Tibial nerve (tissue), 4 donors: Measurements from ENCODE around the gene SLC2A6. TPM values are rescaled to one million over a fixed set of nuclear protein-coding genes. Genes with fewer than 3 reads are reported as not detected.

Source experiments
- DNase-seq, 2 donors: peaks; one replicate each; pipeline ENCODE4 v3.0.0-alpha.2; 2019; ENCODE audit warnings: low spot score in 2 of 2
- H3K27ac ChIP-seq, 4 donors: fragments of 200-600 bp; sonication (generic) in 3 of 4; one replicate each; pipeline ENCODE4 v1.5.1; 2017 to 2019; ENCODE audit warnings: mild to moderate bottlenecking in 1 of 4
- H3K27me3 ChIP-seq, 2 donors: fragments of 200-600 bp; sonication (generic) in 1 of 2; one replicate each; pipeline versions ENCODE4 v1.5.1 to v1.6.0; 2017 to 2019
- H3K36me3 ChIP-seq, 3 donors: fragments of 200-600 bp; sonication (generic); one replicate each; pipeline ENCODE4 v1.5.1; 2018 to 2019
- H3K4me1 ChIP-seq, 4 donors: fragments of 200-600 bp; sonication (generic) in 3 of 4; one replicate each; pipeline ENCODE4 v1.5.1; 2017 to 2019
- H3K4me3 ChIP-seq, 4 donors: fragments of 200-600 bp; sonication (generic) in 3 of 4; one replicate each; pipeline ENCODE4 v1.5.1; 2017 to 2019; ENCODE audit warnings: mild to moderate bottlenecking in 1 of 4, moderate library complexity in 1 of 4
- H3K9me3 ChIP-seq, 4 donors: fragments of 200-600 bp; sonication (generic) in 3 of 4; one replicate each; pipeline ENCODE4 v1.5.1; 2017 to 2019
- EP300 ChIP-seq, 2 donors: sonication (generic); formaldehyde crosslinking; IDR thresholded peaks; one replicate each; pipeline ENCODE4 v1.6.1; 2017; ENCODE audit warnings: antibody characterized with exemption in 2 of 2, mild to moderate bottlenecking in 1 of 2
- POLR2A ChIP-seq, 2 donors: fragments of 450-650 bp; IDR thresholded peaks; one replicate each; pipeline ENCODE4 v1.6.1; 2017; ENCODE audit warnings: antibody characterized with exemption in 2 of 2, mild to moderate bottlenecking in 2 of 2, moderate library complexity in 2 of 2
- WGBS, 2 donors: methylation state at CpG; one replicate each; pipeline ENCODE4 v1.1.5; 2018; 5-methylcytosine and 5-hydroxymethylcytosine counted together
- total RNA-seq, 4 donors: library from RNA; depleted of rRNA; stranded (reverse); fragments of >200 nt; gene quantifications; one replicate each; pipeline ENCODE4 v1.1.0, GENCODE V29; 2016
- TF ChIP-seq, protein P1 (sequence below), 5 experiments: fragments of 200-600 bp in 3 of 5; fragments of 450-650 bp in 2 of 5; sonication (generic) in 3 of 5; IDR thresholded peaks; one replicate each; pipeline ENCODE4 v1.5.1; 2016 to 2019; ENCODE audit warnings: antibody characterized with exemption in 5 of 5, mild to moderate bottlenecking in 3 of 5, moderate library complexity in 2 of 5

SLC2A6 gene
- total RNA-seq, 4 donors from 2014 or later: 2.1 to 6.3 (median 3.0) TPM

DNA sequence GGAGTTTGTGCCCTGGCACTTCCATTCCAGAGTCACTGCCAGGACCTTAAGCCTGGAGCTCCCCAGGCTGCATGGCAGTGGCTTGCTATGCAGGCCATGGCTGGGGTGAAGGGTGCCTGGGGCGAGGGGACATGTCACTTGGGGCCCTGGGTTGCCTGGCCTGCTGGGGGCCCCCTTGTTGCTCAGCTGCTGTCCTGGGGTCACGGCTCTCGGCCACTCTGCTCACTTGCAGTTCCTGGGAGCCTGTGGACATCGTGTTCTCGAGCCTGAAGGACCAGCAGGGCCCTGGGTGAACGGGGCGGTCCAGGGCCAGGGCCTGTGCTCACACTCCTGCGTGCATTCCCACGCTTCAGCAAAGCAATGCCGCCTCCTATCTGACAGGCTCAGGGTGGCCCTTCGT, 14.5 kb upstream of the SLC2A6 start:
- H3K4me3 ChIP-seq: no peak overlapping the region
- no peaks in the 10 kb centered on the region for H3K9me3 ChIP-seq
- H3K27me3 ChIP-seq: peaks cover 0 to 7% of the 10 kb centered on the region in 2 donors
- no peak for DNase-seq
- peaks cover 0 to 44% (median 11%) of the 10 kb centered on the region in 4 donors for H3K4me1 ChIP-seq
- H3K36me3 ChIP-seq: no peaks in the 10 kb centered on the region
- WGBS, 2 donors: 60 to 82% methylated on average over 1 to 8 of the region's 11 CpGs
- H3K27ac ChIP-seq: peak overlapping the region in 2 of 4 donors; percentile 70 to 76
- TF ChIP-seq, protein P1, sequence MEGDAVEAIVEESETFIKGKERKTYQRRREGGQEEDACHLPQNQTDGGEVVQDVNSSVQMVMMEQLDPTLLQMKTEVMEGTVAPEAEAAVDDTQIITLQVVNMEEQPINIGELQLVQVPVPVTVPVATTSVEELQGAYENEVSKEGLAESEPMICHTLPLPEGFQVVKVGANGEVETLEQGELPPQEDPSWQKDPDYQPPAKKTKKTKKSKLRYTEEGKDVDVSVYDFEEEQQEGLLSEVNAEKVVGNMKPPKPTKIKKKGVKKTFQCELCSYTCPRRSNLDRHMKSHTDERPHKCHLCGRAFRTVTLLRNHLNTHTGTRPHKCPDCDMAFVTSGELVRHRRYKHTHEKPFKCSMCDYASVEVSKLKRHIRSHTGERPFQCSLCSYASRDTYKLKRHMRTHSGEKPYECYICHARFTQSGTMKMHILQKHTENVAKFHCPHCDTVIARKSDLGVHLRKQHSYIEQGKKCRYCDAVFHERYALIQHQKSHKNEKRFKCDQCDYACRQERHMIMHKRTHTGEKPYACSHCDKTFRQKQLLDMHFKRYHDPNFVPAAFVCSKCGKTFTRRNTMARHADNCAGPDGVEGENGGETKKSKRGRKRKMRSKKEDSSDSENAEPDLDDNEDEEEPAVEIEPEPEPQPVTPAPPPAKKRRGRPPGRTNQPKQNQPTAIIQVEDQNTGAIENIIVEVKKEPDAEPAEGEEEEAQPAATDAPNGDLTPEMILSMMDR (IDR thresholded peaks at IDR 0.05): no peak
- TF ChIP-seq EP300 (IDR thresholded peaks at IDR 0.05): no peak
- TF ChIP-seq POLR2A (IDR thresholded peaks at IDR 0.05): no peak

DNA sequence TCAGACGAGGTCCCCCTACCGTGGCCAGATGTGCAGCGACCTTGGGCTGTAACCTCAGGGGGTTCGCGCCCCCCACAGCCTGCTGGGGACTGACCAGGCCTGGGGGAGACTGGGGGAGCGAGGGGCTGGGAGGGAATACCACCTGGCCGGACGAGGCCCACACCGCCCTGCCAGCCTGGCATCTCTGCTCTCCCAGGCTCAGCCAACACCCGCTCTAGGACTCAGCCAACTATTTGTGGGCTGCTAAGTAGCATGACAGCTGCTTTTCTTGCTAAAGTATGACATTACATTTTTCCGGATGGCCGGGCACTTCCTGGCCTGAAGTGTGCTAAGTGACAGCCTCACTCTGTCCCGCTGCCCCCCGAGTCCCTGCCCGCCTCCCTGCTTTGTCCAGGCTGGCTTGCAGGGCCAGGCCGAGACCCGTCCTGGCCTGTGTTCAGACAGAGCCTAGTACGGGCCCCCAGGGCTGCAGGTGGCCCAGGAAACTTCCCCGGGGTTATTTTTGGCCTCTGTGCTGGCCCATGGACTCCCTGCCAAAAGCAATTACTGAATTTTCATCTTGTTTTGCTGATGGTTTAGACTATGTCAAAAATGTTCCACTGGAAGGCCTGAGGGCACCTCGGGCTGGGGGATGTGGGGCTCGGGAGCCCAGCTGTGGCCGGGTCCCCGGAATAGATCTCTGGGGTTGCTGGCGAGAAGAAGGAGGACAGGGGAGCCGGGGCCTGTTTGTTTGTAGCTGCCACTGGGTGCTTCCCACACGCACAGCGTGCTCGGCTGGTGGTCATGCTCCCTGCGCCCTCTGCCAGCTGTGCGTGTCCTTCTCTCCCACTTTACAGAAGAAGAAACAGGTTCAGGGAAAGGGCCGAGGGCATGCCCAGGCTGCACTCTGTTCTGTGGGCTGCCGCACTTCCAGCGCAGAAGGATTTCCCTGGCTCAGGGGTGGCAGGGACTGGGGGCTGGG, 13.4 kb upstream of the SLC2A6 start:
- Histone ChIP-seq H3K4me3 (no peak overlapping the region), H3K27ac (peak overlapping the region in 3 of 4 donors; percentile 52 to 76 (median 70)), H3K36me3 (no peaks in the 10 kb centered on the region), H3K9me3 (no peaks in the 10 kb centered on the region), H3K27me3 (peaks cover 0 to 5% of the 10 kb centered on the region in 2 donors), H3K4me1 (peaks cover 0 to 50% (median 11%) of the 10 kb centered on the region in 4 donors)
- no peak for TF ChIP-seq EP300 (IDR thresholded peaks at IDR 0.05)
- TF ChIP-seq, protein P1 (IDR thresholded peaks at IDR 0.05): no peak
- TF ChIP-seq POLR2A (IDR thresholded peaks at IDR 0.05): no peak
- WGBS, 2 donors: 43 to 49% methylated on average over 28 to 30 of the region's 33 CpGs
- no peak for DNase-seq

DNA sequence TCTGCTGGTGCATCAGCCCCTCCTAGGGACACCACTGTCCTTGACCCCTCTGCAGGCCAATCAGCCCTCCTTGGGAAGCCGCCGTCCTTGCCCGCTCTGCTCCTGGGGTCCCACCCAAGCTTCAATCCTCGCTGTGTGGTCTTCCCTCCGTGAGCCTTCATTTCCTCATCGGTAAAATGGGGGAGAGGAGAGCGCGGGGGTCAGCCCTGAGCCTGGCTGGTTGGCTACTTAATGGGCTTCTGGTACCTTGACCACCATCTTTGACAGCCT, 12.7 kb upstream of the SLC2A6 start:
- Histone ChIP-seq H3K9me3 (no peaks in the 10 kb centered on the region), H3K27me3 (no peaks in the 10 kb centered on the region), H3K4me3 (no peak overlapping the region), H3K36me3 (no peaks in the 10 kb centered on the region), H3K4me1 (peaks cover 0 to 46% (median 11%) of the 10 kb centered on the region in 4 donors), H3K27ac (peak overlapping the region in 2 of 4 donors; percentile 70 to 76)
- 83 to 96% methylated on average over 8 of the region's 8 CpGs for WGBS, 2 donors
- TF ChIP-seq, protein P1 (IDR thresholded peaks at IDR 0.05): no peak
- TF ChIP-seq EP300 (IDR thresholded peaks at IDR 0.05) (no peak), POLR2A (IDR thresholded peaks at IDR 0.05) (no peak)
- no peak for DNase-seq

DNA sequence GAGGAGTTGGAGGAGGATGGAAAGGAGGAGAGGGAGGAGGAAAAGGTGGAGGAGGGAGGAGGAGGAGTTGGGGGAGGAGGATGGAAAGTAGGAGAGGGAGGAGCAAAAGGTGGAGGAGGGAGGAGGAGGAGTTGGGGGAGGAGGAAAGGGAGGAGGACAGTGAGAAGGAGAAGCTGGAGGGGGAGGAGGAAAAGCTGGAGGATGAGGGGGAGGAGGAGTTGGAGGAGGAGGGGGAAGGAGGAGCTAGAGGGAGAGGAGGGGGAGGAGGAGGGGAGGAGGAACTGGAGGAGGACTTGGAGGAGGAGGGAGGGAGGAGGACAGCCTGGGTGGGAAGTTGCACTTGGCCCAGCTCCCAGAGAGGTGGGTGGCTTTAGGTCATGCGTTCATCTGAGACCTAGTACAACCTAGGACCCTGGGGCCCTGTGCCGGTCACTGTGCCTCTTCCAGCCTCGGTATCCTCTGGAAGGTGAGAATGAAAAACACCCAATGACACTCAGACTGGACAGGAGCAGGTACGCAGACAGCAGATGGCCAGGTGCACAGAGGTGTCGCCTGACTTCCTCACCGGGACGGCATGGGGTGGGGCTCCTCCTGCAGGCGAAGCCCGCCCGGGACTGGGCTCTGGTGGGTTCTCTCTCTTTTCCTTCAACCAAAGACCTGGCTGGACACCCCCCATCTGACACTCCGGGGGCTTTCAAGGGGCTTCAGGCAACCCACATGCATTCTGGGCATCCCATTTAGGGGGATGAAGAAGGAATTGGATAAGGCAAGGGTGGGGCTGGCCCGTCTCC, 12.2 kb upstream of the SLC2A6 start:
- peak overlapping the region in 1 of 4 donors; percentile 76 for H3K27ac ChIP-seq
- WGBS, 2 donors: 70 to 77% methylated on average over 12 of the region's 12 CpGs

More for the DNA sequence above, 12.2 kb upstream of the SLC2A6 start:
- H3K36me3 ChIP-seq: no peaks in the 10 kb centered on the region
- no peak overlapping the region for H3K4me3 ChIP-seq
- peaks cover 0 to 46% (median 12%) of the 10 kb centered on the region in 4 donors for H3K4me1 ChIP-seq
- TF ChIP-seq POLR2A (IDR thresholded peaks at IDR 0.05) (no peak), EP300 (IDR thresholded peaks at IDR 0.05) (no peak)
- TF ChIP-seq, protein P1 (IDR thresholded peaks at IDR 0.05): no peak
- no peaks in the 10 kb centered on the region for H3K27me3 ChIP-seq
- H3K9me3 ChIP-seq: no peaks in the 10 kb centered on the region
- no peak for DNase-seq
